Endodermal cell (in vitro differentiated cells): ENCODE measurements around the gene TUBA8. TPM values are rescaled to one million over a fixed set of nuclear protein-coding genes. Genes with fewer than 3 reads are reported as not detected.
A peak's percentile ranks its signal among the peaks of the same experiment; 100 is the strongest.

Experiments used
- DNase-seq: peaks from one replicate; pipeline ENCODE4 v3.0.0-alpha.2; 2017
- H3K27ac ChIP-seq: 2 replicates; pipeline ENCODE4 v1.5.1; 2013; ENCODE audit warnings: mild to moderate bottlenecking, low read depth, low read length, moderate library complexity
- H3K27me3 ChIP-seq: 2 replicates; pipeline ENCODE4 v1.6.1; 2013; ENCODE audit warnings: mild to moderate bottlenecking, low read length, moderate library complexity; ENCODE audit not compliant: insufficient read depth, control insufficient read depth, poor library complexity, severe bottlenecking
- H3K36me3 ChIP-seq: 2 replicates; pipeline ENCODE4 v1.7.0; 2013; ENCODE audit warnings: mild to moderate bottlenecking, low read length, moderate library complexity; ENCODE audit not compliant: control insufficient read depth, insufficient read depth
- H3K4me1 ChIP-seq: one replicate; pipeline ENCODE4 v1.7.0; 2013; ENCODE audit warnings: low read length; ENCODE audit not compliant: control insufficient read depth, insufficient read depth
- H3K4me3 ChIP-seq: 2 replicates; pipeline ENCODE4 v1.5.1; 2013; ENCODE audit warnings: mild to moderate bottlenecking, low read length, moderate library complexity
- H3K9ac ChIP-seq: 2 replicates; pipeline ENCODE4 v1.6.1; 2013; ENCODE audit warnings: mild to moderate bottlenecking, low read length, moderate library complexity; ENCODE audit not compliant: poor library complexity, severe bottlenecking; ENCODE audit errors: extremely low read depth
- H3K9me3 ChIP-seq: 2 replicates; pipeline ENCODE4 v1.6.1; 2013; ENCODE audit warnings: mild to moderate bottlenecking, low read length, moderate library complexity; ENCODE audit not compliant: control insufficient read depth
- H3K27ac Mint-ChIP-seq: 2 replicates; pipeline ENCODE4 v1.8.0; 2020; ENCODE audit warnings: mixed read lengths
- H3K27me3 Mint-ChIP-seq: 2 replicates; pipeline ENCODE4 v1.8.0; 2021; ENCODE audit warnings: mild to moderate bottlenecking, mixed read lengths; ENCODE audit not compliant: insufficient read depth
- H3K36me3 Mint-ChIP-seq: 2 replicates; pipeline ENCODE4 v1.8.0; 2020; ENCODE audit warnings: low read depth, mixed read lengths
- H3K4me1 Mint-ChIP-seq: 2 replicates; pipeline ENCODE4 v1.8.0; 2020; ENCODE audit warnings: mixed read lengths
- H3K4me3 Mint-ChIP-seq: 2 replicates; pipeline ENCODE4 v1.8.0; 2020; ENCODE audit warnings: mild to moderate bottlenecking, moderate library complexity, mixed read lengths
- H3K9me3 Mint-ChIP-seq: 2 replicates; pipeline ENCODE4 v1.8.0; 2020; ENCODE audit warnings: mild to moderate bottlenecking, mixed read lengths
- CTCF ChIP-seq: fragments of 200-600 bp; sonication (generic); conservative IDR thresholded peaks from 2 replicates; pipeline ENCODE4 v1.5.0; 2021; ENCODE audit warnings: antibody characterized with exemption, mild to moderate bottlenecking
- WGBS, 2 experiments: methylation state at CpG; one replicate each; pipeline versions ENCODE4 v1.1.5 to v1.1.7; 2013; ENCODE audit warnings: missing lambda C conversion rate in 2 of 2, mixed read lengths in 1 of 2; ENCODE audit not compliant: insufficient coverage in 1 of 2, insufficient read length in 1 of 2; 5-methylcytosine and 5-hydroxymethylcytosine counted together
- total RNA-seq, 2 donors: library from RNA; stranded (reverse); fragmentation: NEBNext Ultra II Directional in 1 of 2; extraction: Animal tissue kit (Norgen Biotek cat#: 25700) in 1 of 2; gene quantifications; 2 replicates in 1 of 2; 3 replicates in 1 of 2; pipeline ENCODE4 v1.2.1, GENCODE V29; 2021

Gene TUBA8
- total RNA-seq, 2 donors from 2014 or later: 0.58 to 0.66 TPM

GRCh38 chr22:18100781-18101180 lies 9.8 kb upstream of the TUBA8 start:
- Mint-ChIP-seq H3K36me3 (peaks cover 14% of the 10 kb centered on the region), H3K9me3 (peaks cover under 1% of the 10 kb centered on the region), H3K4me3 (no peak overlapping the region), H3K27ac (no peak overlapping the region), H3K4me1 (no peaks in the 10 kb centered on the region), H3K27me3 (peaks cover under 1% of the 10 kb centered on the region)
- DNase-seq: peak; percentile 6
- no peaks in the 10 kb centered on the region for H3K4me1 ChIP-seq
- no peak overlapping the region for H3K4me3 ChIP-seq
- H3K27ac ChIP-seq: no peak overlapping the region
- no peaks in the 10 kb centered on the region for H3K27me3 ChIP-seq
- no peak for TF ChIP-seq CTCF
- H3K9me3 ChIP-seq: no peaks in the 10 kb centered on the region
- H3K36me3 ChIP-seq: peaks cover 1% of the 10 kb centered on the region
- no peak overlapping the region for H3K9ac ChIP-seq
- WGBS, 2 experiments: 88% methylated on average over 3 of the region's 3 CpGs; no CpG with 5 or more reads in 1 of the 2 experiments

GRCh38 chr22:18101536-18101935 lies 9.1 kb upstream of the TUBA8 start:
- Mint-ChIP-seq H3K4me1 (no peaks in the 10 kb centered on the region), H3K36me3 (peaks cover 10% of the 10 kb centered on the region), H3K9me3 (peaks cover 5% of the 10 kb centered on the region), H3K27me3 (peaks cover 4% of the 10 kb centered on the region), H3K4me3 (no peak overlapping the region), H3K27ac (no peak overlapping the region)
- H3K36me3 ChIP-seq: no peaks in the 10 kb centered on the region
- no peaks in the 10 kb centered on the region for H3K4me1 ChIP-seq
- no peak overlapping the region for H3K27ac ChIP-seq
- 94 to 97% methylated on average over 3 to 4 of the region's 4 CpGs for WGBS, 2 experiments
- no peak overlapping the region for H3K9ac ChIP-seq
- TF ChIP-seq CTCF: no peak
- H3K27me3 ChIP-seq: no peaks in the 10 kb centered on the region
- peak; percentile 12 for DNase-seq
- no peak overlapping the region for H3K4me3 ChIP-seq
- H3K9me3 ChIP-seq: no peaks in the 10 kb centered on the region

DNA sequence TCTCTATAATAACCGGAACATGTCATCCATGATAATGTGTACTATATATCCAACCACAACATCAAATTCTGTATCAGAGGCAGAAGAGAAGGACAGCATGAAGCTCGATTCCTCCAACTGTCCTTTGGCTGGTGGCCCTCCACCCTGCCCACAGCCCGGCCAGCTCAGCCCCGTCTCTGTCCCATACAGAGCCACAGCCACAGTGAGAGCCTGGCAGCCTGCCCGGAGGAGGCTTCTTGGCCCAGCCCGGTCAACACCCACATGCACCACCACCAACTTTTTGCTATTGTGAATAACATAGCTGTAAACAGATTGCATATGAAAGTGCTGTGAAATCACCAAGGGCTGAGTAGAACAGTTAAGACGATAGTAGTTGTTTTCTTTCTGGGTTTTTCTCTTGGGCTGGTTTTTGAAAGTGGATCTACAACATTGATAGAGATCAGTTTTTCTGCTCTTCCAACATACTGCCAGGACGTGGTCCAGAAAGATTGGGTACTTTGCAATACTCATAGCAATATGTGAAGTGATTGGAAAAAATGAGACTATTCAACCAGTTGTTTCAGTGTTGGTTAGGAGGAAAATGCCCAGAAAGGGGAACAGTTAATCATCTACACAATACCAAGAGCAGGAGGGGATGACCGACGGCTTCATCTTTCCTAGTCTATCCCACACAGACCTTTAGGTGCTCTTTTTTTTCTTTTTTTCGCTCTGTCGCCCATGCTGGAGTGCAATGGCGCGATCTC lies 6.9 kb upstream of the TUBA8 start:
- Histone ChIP-seq H3K4me3 (no peak overlapping the region), H3K27ac (no peak overlapping the region), H3K9me3 (no peaks in the 10 kb centered on the region), H3K4me1 (no peaks in the 10 kb centered on the region), H3K27me3 (no peaks in the 10 kb centered on the region), H3K36me3 (no peaks in the 10 kb centered on the region), H3K9ac (no peak overlapping the region)
- WGBS, 2 experiments: 90 to 93% methylated on average over 6 to 14 of the region's 14 CpGs
- no peak for TF ChIP-seq CTCF
- Mint-ChIP-seq H3K27ac (no peak overlapping the region), H3K9me3 (peaks cover 20% of the 10 kb centered on the region), H3K4me3 (no peak overlapping the region), H3K36me3 (peaks cover 5% of the 10 kb centered on the region), H3K27me3 (peaks cover 19% of the 10 kb centered on the region), H3K4me1 (no peaks in the 10 kb centered on the region)
- peak; percentile 26 for DNase-seq
